C1 segment of cervical spinal cord (tissue), 14 donors: ENCODE data around the gene PRDX6.
"Not testable (repeated sequence)": the region's sequence is repeated elsewhere in the genome, so short reads cannot be mapped to it uniquely, and the experiment has no call there.

Source experiments
- DNase-seq, 14 donors: peaks; one replicate each; lab custom pipeline; 2025; lab: John Stamatoyannopoulos, UW

The PRDX6 gene

GRCh38 chr1:173477286-173478093, at the start of gene PRDX6:
Gene PRDX6 (plus strand): TSS chr1:173477335. CDS start chr1:173477398, 63 bp downstream.
- DNase-seq: peak in 11 of 14 donors; percentile 46 to 94 (median 71)

- DNase-seq: peak in 11 of 14 donors; percentile 5 to 65 (median 50)
These were observed 47.4 kb upstream of the PRDX6 start for GRCh38 chr1:173429471-173430402.

- DNase-seq: no peak
These were observed 46.3 kb upstream of the PRDX6 start for GRCh38 chr1:173430677-173431303.

GRCh38 chr1:173431304-173432045, 45.7 kb upstream of the PRDX6 start:
- peak in 12 of 14 donors; percentile 24 to 81 (median 70) for DNase-seq

- DNase-seq: no peak
These were observed 44.8 kb upstream of the PRDX6 start for GRCh38 chr1:173432331-173432730.

- DNase-seq: no peak
These were observed 43.3 kb upstream of the PRDX6 start for GRCh38 chr1:173433751-173434326.

GRCh38 chr1:173436841-173437428, 40.2 kb upstream of the PRDX6 start:
- DNase-seq: no peak

GRCh38 chr1:173438675-173439074, 38.5 kb upstream of the PRDX6 start:
- DNase-seq: no peak

- no peak for DNase-seq
These were observed 36.7 kb upstream of the PRDX6 start for GRCh38 chr1:173440430-173440829.

GRCh38 chr1:173444757-173445156, 32.4 kb upstream of the PRDX6 start:
- no peak for DNase-seq

GRCh38 chr1:173445164-173445563, 32.0 kb upstream of the PRDX6 start:
- DNase-seq: no peak

GRCh38 chr1:173445656-173446055, 31.5 kb upstream of the PRDX6 start:
- DNase-seq: no peak

- no peak for DNase-seq
These were observed 29.9 kb upstream of the PRDX6 start for GRCh38 chr1:173447224-173447623.

GRCh38 chr1:173448945-173449344, 28.2 kb upstream of the PRDX6 start:
- no peak for DNase-seq

- DNase-seq: peak in 6 of 14 donors; percentile 4 to 91 (median 16)
These were observed 25.2 kb upstream of the PRDX6 start for GRCh38 chr1:173451981-173452380.

- no peak for DNase-seq
These were observed 23.2 kb upstream of the PRDX6 start for GRCh38 chr1:173453982-173454381.

GRCh38 chr1:173454966-173455524, 22.1 kb upstream of the PRDX6 start:
- DNase-seq: no peak

GRCh38 chr1:173459885-173460284, 17.2 kb upstream of the PRDX6 start:
- DNase-seq: no peak

GRCh38 chr1:173462666-173463065, 14.5 kb upstream of the PRDX6 start:
- DNase-seq: not testable (repeated sequence)

GRCh38 chr1:173464185-173464584, 12.9 kb upstream of the PRDX6 start:
- DNase-seq: not testable (repeated sequence)
